Measurements from ENCODE around the gene HSPH1.

DNA sequence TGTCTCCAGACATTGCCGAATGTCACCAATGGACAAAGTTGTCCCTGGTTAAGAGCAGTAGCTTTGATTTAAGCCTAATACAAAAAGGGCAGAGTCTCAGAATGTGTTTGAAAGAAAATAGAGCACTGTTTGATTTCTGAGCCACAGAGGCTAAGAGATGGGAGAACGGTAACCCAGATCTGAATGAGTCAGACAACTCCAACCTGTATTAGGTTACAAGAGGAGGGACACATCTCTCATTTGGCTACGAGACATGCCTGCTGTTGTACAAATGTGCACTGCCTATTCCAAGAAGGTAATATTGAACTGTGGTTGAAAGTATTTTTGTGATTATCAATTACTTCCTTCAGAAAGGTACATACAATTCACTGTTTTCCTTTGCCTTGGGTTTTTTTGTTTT lies 4.9 kb upstream of the HSPH1 start:
- TF ChIP-seq EZH2 (optimal IDR thresholded peaks at IDR 0.05; ENCODE audit: low read depth, low read length) (no peak), EZH2phosphoT487 (IDR thresholded peaks at IDR 0.05; ENCODE audit: low read length) (no peak)
- TF ChIP-seq, protein P1, sequence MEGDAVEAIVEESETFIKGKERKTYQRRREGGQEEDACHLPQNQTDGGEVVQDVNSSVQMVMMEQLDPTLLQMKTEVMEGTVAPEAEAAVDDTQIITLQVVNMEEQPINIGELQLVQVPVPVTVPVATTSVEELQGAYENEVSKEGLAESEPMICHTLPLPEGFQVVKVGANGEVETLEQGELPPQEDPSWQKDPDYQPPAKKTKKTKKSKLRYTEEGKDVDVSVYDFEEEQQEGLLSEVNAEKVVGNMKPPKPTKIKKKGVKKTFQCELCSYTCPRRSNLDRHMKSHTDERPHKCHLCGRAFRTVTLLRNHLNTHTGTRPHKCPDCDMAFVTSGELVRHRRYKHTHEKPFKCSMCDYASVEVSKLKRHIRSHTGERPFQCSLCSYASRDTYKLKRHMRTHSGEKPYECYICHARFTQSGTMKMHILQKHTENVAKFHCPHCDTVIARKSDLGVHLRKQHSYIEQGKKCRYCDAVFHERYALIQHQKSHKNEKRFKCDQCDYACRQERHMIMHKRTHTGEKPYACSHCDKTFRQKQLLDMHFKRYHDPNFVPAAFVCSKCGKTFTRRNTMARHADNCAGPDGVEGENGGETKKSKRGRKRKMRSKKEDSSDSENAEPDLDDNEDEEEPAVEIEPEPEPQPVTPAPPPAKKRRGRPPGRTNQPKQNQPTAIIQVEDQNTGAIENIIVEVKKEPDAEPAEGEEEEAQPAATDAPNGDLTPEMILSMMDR (IDR thresholded peaks at IDR 0.05; ENCODE audit: low read length), result no peak
